ENCODE results near the gene PHLPP1.

Gene PHLPP1

GRCh38 chr18:62728254-62728653 lies 12.9 kb downstream of the PHLPP1 start:
- no peak overlapping the region for H3K18ac ChIP-seq (ENCODE audit: low read depth in 1 of 2, low read length in 2 of 2)
- no peak overlapping the region for H3K27ac ChIP-seq (ENCODE audit: low read length, poor library complexity, severe bottlenecking)
- H3K14ac ChIP-seq (ENCODE audit: low read length in 2 of 2) = no peak overlapping the region
- no peaks in the 10 kb centered on the region for H3K27me3 ChIP-seq (ENCODE audit: control insufficient read depth in 1 of 2, insufficient read depth in 1 of 2, low read length in 2 of 2)
- H2BK5ac ChIP-seq (ENCODE audit: low read depth, low read length, poor library complexity, severe bottlenecking) = no peak overlapping the region
- no peak for DNase-seq
- H3K4me2 ChIP-seq (ENCODE audit: low read length, poor library complexity, severe bottlenecking) = no peak overlapping the region
- no peak overlapping the region for H3K4ac ChIP-seq (ENCODE audit: low read depth in 1 of 2, low read length in 2 of 2)
- H2BK12ac ChIP-seq (ENCODE audit: low read length in 2 of 2) = no peak overlapping the region
- no peaks in the 10 kb centered on the region for H3K36me3 ChIP-seq (ENCODE audit: control insufficient read depth in 1 of 2, insufficient read depth in 2 of 2, low read depth in 1 of 2, low read length in 2 of 2)
- H4K91ac ChIP-seq (ENCODE audit: low read length) = no peak overlapping the region
- H3K23ac ChIP-seq (ENCODE audit: low read length in 2 of 2) = no peak overlapping the region
- no peak overlapping the region for H4K8ac ChIP-seq (ENCODE audit: low read length)
- H3K79me1 ChIP-seq (replicated peaks; ENCODE audit: low read length, poor library complexity, severe bottlenecking) = peaks cover 10% of the 10 kb centered on the region
- no peaks in the 10 kb centered on the region for H3K4me1 ChIP-seq (ENCODE audit: control insufficient read depth, insufficient read depth, low read depth, low read length)
- peaks cover 11% of the 10 kb centered on the region for H3K9me3 ChIP-seq (ENCODE audit: control insufficient read depth, low read length)
- H3K4me3 ChIP-seq (ENCODE audit: insufficient read depth in 1 of 2, low read depth in 1 of 2, low read length in 2 of 2) = no peak overlapping the region
- H3K9ac ChIP-seq (ENCODE audit: low read length) = no peak overlapping the region
- WGBS = 97% methylated on average over 2 of the region's 2 CpGs
- no peak overlapping the region for H2AFZ ChIP-seq (ENCODE audit: low read depth, low read length)
- no peak overlapping the region for H2AK5ac ChIP-seq (ENCODE audit: low read length, severe bottlenecking)
- no peak overlapping the region for H2BK15ac ChIP-seq (ENCODE audit: low read depth, poor library complexity, severe bottlenecking)
- H2BK120ac ChIP-seq (ENCODE audit: low read depth, low read length) = no peak overlapping the region

- no peaks in the 10 kb centered on the region for H3K27me3 ChIP-seq (ENCODE audit: control insufficient read depth in 1 of 2, insufficient read depth in 1 of 2, low read length in 2 of 2)
- no peak overlapping the region for H3K23ac ChIP-seq (ENCODE audit: low read length in 2 of 2)
- no peak overlapping the region for H2AFZ ChIP-seq (ENCODE audit: low read depth, low read length)
- H3K9me3 ChIP-seq (ENCODE audit: control insufficient read depth, low read length) = peaks cover 11% of the 10 kb centered on the region
- H2BK15ac ChIP-seq (ENCODE audit: low read depth, poor library complexity, severe bottlenecking) = no peak overlapping the region
- no peaks in the 10 kb centered on the region for H3K4me1 ChIP-seq (ENCODE audit: control insufficient read depth, insufficient read depth, low read depth, low read length)
- H3K4me2 ChIP-seq (ENCODE audit: low read length, poor library complexity, severe bottlenecking) = no peak overlapping the region
- no peak overlapping the region for H4K8ac ChIP-seq (ENCODE audit: low read length)
- no peak overlapping the region for H2BK5ac ChIP-seq (ENCODE audit: low read depth, low read length, poor library complexity, severe bottlenecking)
- no peak overlapping the region for H2BK12ac ChIP-seq (ENCODE audit: low read length in 2 of 2)
- H2AK5ac ChIP-seq (ENCODE audit: low read length, severe bottlenecking) = no peak overlapping the region
- WGBS = 92% methylated on average over 8 of the region's 13 CpGs
- no peak overlapping the region for H3K9ac ChIP-seq (ENCODE audit: low read length)
- no peak overlapping the region for H2BK120ac ChIP-seq (ENCODE audit: low read depth, low read length)
- no peak for DNase-seq
- H3K14ac ChIP-seq (ENCODE audit: low read length in 2 of 2) = no peak overlapping the region
- H3K18ac ChIP-seq (ENCODE audit: low read depth in 1 of 2, low read length in 2 of 2) = no peak overlapping the region
- peaks cover 12% of the 10 kb centered on the region for H3K79me1 ChIP-seq (replicated peaks; ENCODE audit: low read length, poor library complexity, severe bottlenecking)
- H3K4ac ChIP-seq (ENCODE audit: low read depth in 1 of 2, low read length in 2 of 2) = no peak overlapping the region
- no peaks in the 10 kb centered on the region for H3K36me3 ChIP-seq (ENCODE audit: control insufficient read depth in 1 of 2, insufficient read depth in 2 of 2, low read depth in 1 of 2, low read length in 2 of 2)
- no peak overlapping the region for H3K4me3 ChIP-seq (ENCODE audit: insufficient read depth in 1 of 2, low read depth in 1 of 2, low read length in 2 of 2)
- H4K91ac ChIP-seq (ENCODE audit: low read length) = no peak overlapping the region
- H3K27ac ChIP-seq (ENCODE audit: low read length, poor library complexity, severe bottlenecking) = no peak overlapping the region
Measured at GRCh38 chr18:62729487-62730386, 14.4 kb downstream of the PHLPP1 start.

DNA sequence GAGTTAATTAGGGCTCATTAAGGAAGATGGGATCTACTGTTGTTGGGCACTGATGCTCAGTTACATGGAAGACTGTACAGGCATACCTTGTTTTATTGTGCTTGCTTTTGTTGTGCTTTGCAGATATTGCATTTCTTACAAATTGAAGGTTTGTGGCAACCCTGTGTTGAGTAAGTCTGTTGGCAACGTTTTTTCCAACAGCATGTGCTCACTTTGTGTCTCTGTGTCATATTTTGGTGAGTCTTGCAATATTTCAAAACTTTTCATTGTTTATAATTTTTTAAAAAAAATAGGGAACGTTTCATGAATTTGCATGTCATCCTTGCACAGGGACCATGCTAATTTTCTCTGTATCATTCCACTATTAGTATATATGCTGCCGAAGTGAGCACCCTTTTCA lies 15.6 kb downstream of the PHLPP1 start:
- H2AFZ ChIP-seq (ENCODE audit: low read depth, low read length) = no peak overlapping the region
- H4K91ac ChIP-seq (ENCODE audit: low read length) = no peak overlapping the region
- no peak overlapping the region for H3K9ac ChIP-seq (ENCODE audit: low read length)
- H3K9me3 ChIP-seq (ENCODE audit: control insufficient read depth, low read length) = peaks cover 11% of the 10 kb centered on the region
- no peak overlapping the region for H2BK120ac ChIP-seq (ENCODE audit: low read depth, low read length)
- H4K8ac ChIP-seq (ENCODE audit: low read length) = no peak overlapping the region
- H3K36me3 ChIP-seq (ENCODE audit: control insufficient read depth in 1 of 2, insufficient read depth in 2 of 2, low read depth in 1 of 2, low read length in 2 of 2) = no peaks in the 10 kb centered on the region
- H2BK15ac ChIP-seq (ENCODE audit: low read depth, poor library complexity, severe bottlenecking) = no peak overlapping the region
- no peak overlapping the region for H3K14ac ChIP-seq (ENCODE audit: low read length in 2 of 2)
- H3K27me3 ChIP-seq (ENCODE audit: control insufficient read depth in 1 of 2, insufficient read depth in 1 of 2, low read length in 2 of 2) = no peaks in the 10 kb centered on the region
- peaks cover 13% of the 10 kb centered on the region for H3K79me1 ChIP-seq (replicated peaks; ENCODE audit: low read length, poor library complexity, severe bottlenecking)
- no peaks in the 10 kb centered on the region for H3K4me1 ChIP-seq (ENCODE audit: control insufficient read depth, insufficient read depth, low read depth, low read length)
- no peak overlapping the region for H3K4me3 ChIP-seq (ENCODE audit: insufficient read depth in 1 of 2, low read depth in 1 of 2, low read length in 2 of 2)
- 50% methylated on average over 1 of the region's 3 CpGs for WGBS
- no peak overlapping the region for H2AK5ac ChIP-seq (ENCODE audit: low read length, severe bottlenecking)
- no peak overlapping the region for H2BK5ac ChIP-seq (ENCODE audit: low read depth, low read length, poor library complexity, severe bottlenecking)
- no peak overlapping the region for H3K18ac ChIP-seq (ENCODE audit: low read depth in 1 of 2, low read length in 2 of 2)
- no peak for DNase-seq
- H3K4me2 ChIP-seq (ENCODE audit: low read length, poor library complexity, severe bottlenecking) = no peak overlapping the region
- H3K27ac ChIP-seq (ENCODE audit: low read length, poor library complexity, severe bottlenecking) = no peak overlapping the region
- H2BK12ac ChIP-seq (ENCODE audit: low read length in 2 of 2) = no peak overlapping the region
- no peak overlapping the region for H3K23ac ChIP-seq (ENCODE audit: low read length in 2 of 2)
- H3K4ac ChIP-seq (ENCODE audit: low read depth in 1 of 2, low read length in 2 of 2) = no peak overlapping the region

- no peak overlapping the region for H3K4me2 ChIP-seq (ENCODE audit: low read length, poor library complexity, severe bottlenecking)
- no peak overlapping the region for H2BK12ac ChIP-seq (ENCODE audit: low read length in 2 of 2)
- no peak overlapping the region for H2AFZ ChIP-seq (ENCODE audit: low read depth, low read length)
- no peak overlapping the region for H3K9ac ChIP-seq (ENCODE audit: low read length)
- H3K36me3 ChIP-seq (ENCODE audit: control insufficient read depth in 1 of 2, insufficient read depth in 2 of 2, low read depth in 1 of 2, low read length in 2 of 2) = no peaks in the 10 kb centered on the region
- H4K91ac ChIP-seq (ENCODE audit: low read length) = no peak overlapping the region
- no peak overlapping the region for H3K4me3 ChIP-seq (ENCODE audit: insufficient read depth in 1 of 2, low read depth in 1 of 2, low read length in 2 of 2)
- H2BK15ac ChIP-seq (ENCODE audit: low read depth, poor library complexity, severe bottlenecking) = no peak overlapping the region
- no peak overlapping the region for H3K18ac ChIP-seq (ENCODE audit: low read depth in 1 of 2, low read length in 2 of 2)
- H3K9me3 ChIP-seq (ENCODE audit: control insufficient read depth, low read length) = peaks cover 11% of the 10 kb centered on the region
- no peak overlapping the region for H4K8ac ChIP-seq (ENCODE audit: low read length)
- H3K4me1 ChIP-seq (ENCODE audit: control insufficient read depth, insufficient read depth, low read depth, low read length) = no peaks in the 10 kb centered on the region
- 76% methylated on average over 1 of the region's 1 CpG for WGBS
- H2BK120ac ChIP-seq (ENCODE audit: low read depth, low read length) = no peak overlapping the region
- no peak overlapping the region for H2AK5ac ChIP-seq (ENCODE audit: low read length, severe bottlenecking)
- H3K27ac ChIP-seq (ENCODE audit: low read length, poor library complexity, severe bottlenecking) = no peak overlapping the region
- no peak overlapping the region for H3K4ac ChIP-seq (ENCODE audit: low read depth in 1 of 2, low read length in 2 of 2)
- H3K23ac ChIP-seq (ENCODE audit: low read length in 2 of 2) = no peak overlapping the region
- no peak overlapping the region for H3K14ac ChIP-seq (ENCODE audit: low read length in 2 of 2)
- H2BK5ac ChIP-seq (ENCODE audit: low read depth, low read length, poor library complexity, severe bottlenecking) = no peak overlapping the region
- no peaks in the 10 kb centered on the region for H3K27me3 ChIP-seq (ENCODE audit: control insufficient read depth in 1 of 2, insufficient read depth in 1 of 2, low read length in 2 of 2)
- H3K79me1 ChIP-seq (replicated peaks; ENCODE audit: low read length, poor library complexity, severe bottlenecking) = peaks cover 23% of the 10 kb centered on the region
- DNase-seq = no peak
Measured at GRCh38 chr18:62732617-62733016, 17.3 kb downstream of the PHLPP1 start.
